HL-60 (cell line): ENCODE measurements around the gene FLG2.

ENCODE experiments used
- POLR2AphosphoS5 ChIP-seq: IDR thresholded peaks from 2 replicates; pipeline ENCODE4 v1.6.1; 2012; ENCODE audit warnings: low read depth
- TF ChIP-seq, protein P1 (sequence below): IDR thresholded peaks from one replicate; pipeline ENCODE4 v1.5.1; 2011; ENCODE audit warnings: low read length, control low read depth, inconsistent platforms; ENCODE audit not compliant: insufficient read depth

GRCh38 chr1:152380932-152381331 lies 21.1 kb upstream of the FLG2 start:
- TF ChIP-seq POLR2AphosphoS5, result no peak
- TF ChIP-seq, protein P1, sequence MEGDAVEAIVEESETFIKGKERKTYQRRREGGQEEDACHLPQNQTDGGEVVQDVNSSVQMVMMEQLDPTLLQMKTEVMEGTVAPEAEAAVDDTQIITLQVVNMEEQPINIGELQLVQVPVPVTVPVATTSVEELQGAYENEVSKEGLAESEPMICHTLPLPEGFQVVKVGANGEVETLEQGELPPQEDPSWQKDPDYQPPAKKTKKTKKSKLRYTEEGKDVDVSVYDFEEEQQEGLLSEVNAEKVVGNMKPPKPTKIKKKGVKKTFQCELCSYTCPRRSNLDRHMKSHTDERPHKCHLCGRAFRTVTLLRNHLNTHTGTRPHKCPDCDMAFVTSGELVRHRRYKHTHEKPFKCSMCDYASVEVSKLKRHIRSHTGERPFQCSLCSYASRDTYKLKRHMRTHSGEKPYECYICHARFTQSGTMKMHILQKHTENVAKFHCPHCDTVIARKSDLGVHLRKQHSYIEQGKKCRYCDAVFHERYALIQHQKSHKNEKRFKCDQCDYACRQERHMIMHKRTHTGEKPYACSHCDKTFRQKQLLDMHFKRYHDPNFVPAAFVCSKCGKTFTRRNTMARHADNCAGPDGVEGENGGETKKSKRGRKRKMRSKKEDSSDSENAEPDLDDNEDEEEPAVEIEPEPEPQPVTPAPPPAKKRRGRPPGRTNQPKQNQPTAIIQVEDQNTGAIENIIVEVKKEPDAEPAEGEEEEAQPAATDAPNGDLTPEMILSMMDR, result no peak
